Neutrophil (primary cell): ENCODE results near the gene DNAJC2.

ENCODE experiments used
- H3K27ac ChIP-seq: fragments of 200-600 bp; sonication (generic); 2 replicates; pipeline ENCODE4 v1.5.1; 2016; ENCODE audit warnings: mild to moderate bottlenecking, moderate library complexity
- H3K27me3 ChIP-seq: fragments of 200-600 bp; sonication (generic); 2 replicates; pipeline ENCODE4 v1.6.0; 2016; ENCODE audit warnings: mild to moderate bottlenecking
- H3K36me3 ChIP-seq: fragments of 200-600 bp; sonication (generic); 2 replicates; pipeline ENCODE4 v1.5.1; 2017
- H3K4me1 ChIP-seq, 2 experiments: fragments of 200-600 bp in 1 of 2; sonication (generic) in 1 of 2; 1 replicate in 1 of 2; 2 replicates in 1 of 2; pipeline versions ENCODE4 v1.5.1 to v1.6.1; 2013 to 2016; ENCODE audit warnings: low read depth in 1 of 2, low read length in 1 of 2, mild to moderate bottlenecking in 1 of 2, moderate library complexity in 1 of 2; ENCODE audit not compliant: control insufficient read depth in 1 of 2, insufficient read depth in 1 of 2
- H3K4me3 ChIP-seq, 2 experiments: fragments of 200-600 bp in 1 of 2; sonication (generic) in 1 of 2; 1 replicate in 1 of 2; 2 replicates in 1 of 2; pipeline ENCODE4 v1.5.1; 2013 to 2016; ENCODE audit warnings: low read depth in 1 of 2, low read length in 1 of 2, mild to moderate bottlenecking in 1 of 2, moderate library complexity in 1 of 2
- H3K9me3 ChIP-seq: fragments of 200-600 bp; sonication (generic); 2 replicates; pipeline ENCODE4 v1.5.1; 2016
- TF ChIP-seq, protein P1 (sequence below): fragments of 200-600 bp; sonication (generic); IDR thresholded peaks from 2 replicates; pipeline ENCODE4 v1.5.1; 2016; ENCODE audit warnings: antibody characterized with exemption

Gene DNAJC2

DNA sequence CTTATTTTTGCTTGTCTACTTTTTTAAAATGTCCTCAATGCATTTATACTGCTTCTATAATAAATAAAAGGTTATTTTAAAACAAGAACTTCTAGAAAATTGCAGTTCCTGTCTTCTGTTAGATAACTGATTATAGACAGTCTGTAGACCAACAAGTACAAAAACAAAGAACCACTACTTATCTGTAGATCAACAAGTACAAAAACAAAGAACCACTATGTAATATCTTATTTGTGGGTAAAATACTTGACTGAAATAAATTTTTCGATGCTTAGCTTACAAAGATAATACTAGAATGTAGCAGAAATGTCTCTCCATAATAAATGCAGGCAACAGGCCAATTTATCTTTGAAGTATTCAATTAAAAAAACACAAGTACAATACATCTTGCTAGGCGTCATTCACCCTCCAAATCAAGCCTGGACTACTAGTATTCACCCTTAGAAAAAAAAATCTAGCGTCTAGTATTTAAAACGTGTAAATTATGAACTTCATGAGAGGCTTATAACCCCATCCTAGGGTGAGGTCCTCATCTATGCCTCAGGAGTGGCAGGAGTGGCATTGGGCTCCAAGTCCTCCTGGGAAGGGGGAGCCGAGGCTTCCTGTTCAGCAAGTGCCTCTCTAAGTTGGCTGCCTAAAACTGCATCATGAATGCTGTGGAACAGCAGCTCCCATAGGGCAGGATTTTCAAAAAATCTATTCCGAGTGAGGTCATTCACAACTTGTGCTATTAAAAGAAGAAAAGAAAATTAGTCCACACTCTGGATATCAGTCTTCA is 29.5 kb upstream of the DNAJC2 start:
- TF ChIP-seq, protein P1, sequence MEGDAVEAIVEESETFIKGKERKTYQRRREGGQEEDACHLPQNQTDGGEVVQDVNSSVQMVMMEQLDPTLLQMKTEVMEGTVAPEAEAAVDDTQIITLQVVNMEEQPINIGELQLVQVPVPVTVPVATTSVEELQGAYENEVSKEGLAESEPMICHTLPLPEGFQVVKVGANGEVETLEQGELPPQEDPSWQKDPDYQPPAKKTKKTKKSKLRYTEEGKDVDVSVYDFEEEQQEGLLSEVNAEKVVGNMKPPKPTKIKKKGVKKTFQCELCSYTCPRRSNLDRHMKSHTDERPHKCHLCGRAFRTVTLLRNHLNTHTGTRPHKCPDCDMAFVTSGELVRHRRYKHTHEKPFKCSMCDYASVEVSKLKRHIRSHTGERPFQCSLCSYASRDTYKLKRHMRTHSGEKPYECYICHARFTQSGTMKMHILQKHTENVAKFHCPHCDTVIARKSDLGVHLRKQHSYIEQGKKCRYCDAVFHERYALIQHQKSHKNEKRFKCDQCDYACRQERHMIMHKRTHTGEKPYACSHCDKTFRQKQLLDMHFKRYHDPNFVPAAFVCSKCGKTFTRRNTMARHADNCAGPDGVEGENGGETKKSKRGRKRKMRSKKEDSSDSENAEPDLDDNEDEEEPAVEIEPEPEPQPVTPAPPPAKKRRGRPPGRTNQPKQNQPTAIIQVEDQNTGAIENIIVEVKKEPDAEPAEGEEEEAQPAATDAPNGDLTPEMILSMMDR: no peak
- H3K27me3 ChIP-seq: peaks cover 21% of the 10 kb centered on the region
- no peaks in the 10 kb centered on the region for H3K4me1 ChIP-seq
- H3K4me3 ChIP-seq: no peak overlapping the region
- H3K9me3 ChIP-seq: no peaks in the 10 kb centered on the region
- H3K36me3 ChIP-seq: peaks cover 15% of the 10 kb centered on the region
- H3K27ac ChIP-seq: no peak overlapping the region

DNA sequence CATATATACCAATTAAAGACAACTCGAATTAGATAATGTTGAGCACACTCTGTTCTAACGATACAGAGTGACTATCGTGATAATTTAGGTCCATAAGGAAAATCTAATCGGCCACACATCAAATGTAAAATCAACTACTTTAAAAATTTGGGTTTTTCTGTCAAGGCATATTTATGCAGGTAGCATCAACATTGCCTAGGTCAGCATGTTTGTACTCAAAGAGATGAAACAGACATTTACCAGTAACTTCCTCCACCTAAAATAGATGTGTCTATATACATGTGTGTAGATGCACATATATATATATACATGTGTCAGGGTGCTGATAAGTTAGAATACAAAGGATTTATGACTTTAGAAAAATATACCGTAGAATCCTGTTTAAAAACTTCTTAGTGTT is 24.9 kb upstream of the DNAJC2 start:
- Histone ChIP-seq H3K4me3 (no peak overlapping the region), H3K9me3 (no peaks in the 10 kb centered on the region), H3K27ac (no peak overlapping the region), H3K36me3 (peaks cover 60% of the 10 kb centered on the region), H3K4me1 (no peaks in the 10 kb centered on the region), H3K27me3 (peaks cover 4% of the 10 kb centered on the region)
- TF ChIP-seq, protein P1: no peak

- Histone ChIP-seq H3K27ac (peak overlapping the region; percentile 36), H3K4me1 (peaks cover 34 to 36% of the 10 kb centered on the region in 2 experiments), H3K36me3 (peaks cover 5% of the 10 kb centered on the region), H3K27me3 (no peaks in the 10 kb centered on the region), H3K4me3 (no peak overlapping the region), H3K9me3 (no peaks in the 10 kb centered on the region)
- TF ChIP-seq, protein P1: no peak
These were observed 5.2 kb upstream of the DNAJC2 start for GRCh38 chr7:103349805-103350204.

DNA sequence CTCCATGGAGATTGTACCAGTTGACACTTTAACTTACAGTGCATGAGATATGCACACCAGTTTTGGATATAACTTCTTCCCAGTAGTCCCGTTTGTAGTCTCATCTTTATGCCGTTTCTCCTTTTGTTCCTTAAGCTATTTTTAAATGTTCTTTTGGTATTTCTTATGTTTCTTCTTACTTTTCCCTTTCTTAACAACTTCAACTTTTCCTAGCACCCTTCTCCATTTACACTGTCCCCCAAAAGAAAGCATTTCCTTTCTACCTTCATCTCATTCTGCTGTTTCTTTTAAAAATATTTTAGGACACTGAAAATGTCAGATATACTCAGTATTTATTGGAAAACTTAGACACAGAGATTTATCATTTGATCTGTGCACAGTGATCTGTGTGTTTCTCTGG is 4.4 kb upstream of the DNAJC2 start:
- H3K36me3 ChIP-seq: no peaks in the 10 kb centered on the region
- H3K4me3 ChIP-seq: peak overlapping the region in 1 of 2 experiments; percentile 70
- TF ChIP-seq, protein P1: no peak
- peaks cover 39 to 40% of the 10 kb centered on the region in 2 experiments for H3K4me1 ChIP-seq
- H3K27me3 ChIP-seq: no peaks in the 10 kb centered on the region
- no peaks in the 10 kb centered on the region for H3K9me3 ChIP-seq
- peak overlapping the region; percentile 81 for H3K27ac ChIP-seq

GRCh38 chr7:103348452-103348851 is 3.9 kb upstream of the DNAJC2 start:
- peaks cover 44 to 45% of the 10 kb centered on the region in 2 experiments for H3K4me1 ChIP-seq
- no peaks in the 10 kb centered on the region for H3K27me3 ChIP-seq
- H3K4me3 ChIP-seq: peak overlapping the region; percentile 70 to 94
- peak overlapping the region; percentile 81 for H3K27ac ChIP-seq
- no peaks in the 10 kb centered on the region for H3K9me3 ChIP-seq
- TF ChIP-seq, protein P1: no peak
- no peaks in the 10 kb centered on the region for H3K36me3 ChIP-seq
